ENCODE data around the gene CEP85. TPM values are rescaled to one million over a fixed set of nuclear protein-coding genes. Genes with fewer than 3 reads are reported as not detected.
A peak's percentile ranks its signal among the peaks of the same experiment; 100 is the strongest.

CEP85 gene
- total and polyA plus RNA-seq, 2 of the 13 experiments (the other 11 are each of a cell fraction or from before 2014, with no cell fraction given), result 16.1 to 26.7 TPM

DNA sequence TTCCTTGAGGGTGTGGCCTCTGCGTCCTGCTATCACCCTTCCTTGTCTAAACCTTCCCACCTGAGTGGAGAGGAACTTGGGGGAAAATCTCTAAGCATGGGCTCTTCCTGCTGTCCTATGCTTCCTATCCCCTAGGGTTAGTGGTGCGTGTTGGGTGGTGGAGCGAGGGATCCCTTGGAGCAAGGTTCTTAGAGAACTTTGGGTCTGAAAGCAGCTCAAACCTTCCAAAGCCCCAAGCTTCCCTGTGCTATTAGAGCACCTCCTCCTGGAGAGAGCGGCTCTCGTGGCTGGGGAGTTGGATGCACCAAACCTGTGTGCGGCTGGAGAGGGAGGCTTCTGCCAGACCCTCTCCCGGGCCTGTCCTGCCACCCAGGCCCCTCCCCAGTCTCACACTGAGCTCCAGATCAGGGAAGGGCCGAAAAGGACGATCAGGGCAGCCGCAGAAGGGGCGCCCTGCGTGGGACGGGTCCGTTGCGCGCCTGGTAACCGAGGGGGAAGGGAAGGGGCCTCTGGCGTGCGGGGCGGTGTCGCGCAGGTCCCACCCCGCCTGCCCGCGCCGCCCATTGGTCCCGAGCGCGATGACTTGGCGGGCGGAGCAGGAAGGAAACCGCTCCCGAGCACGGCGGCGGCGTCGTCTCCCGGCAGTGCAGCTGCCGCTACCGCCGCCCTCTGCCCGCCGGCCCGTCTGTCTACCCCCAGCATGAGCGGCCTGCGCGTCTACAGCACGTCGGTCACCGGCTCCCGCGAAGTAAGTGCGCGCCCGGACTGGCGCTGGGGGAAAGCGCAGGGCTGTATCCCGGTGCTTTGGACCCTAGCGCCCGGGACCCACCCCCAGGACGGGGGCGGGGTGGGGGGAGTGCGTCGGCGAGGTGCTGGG, 45.7 kb downstream of the CEP85 start, which contains the start of gene SH3BGRL3 (continued):
- TF ChIP-seq, protein P1, sequence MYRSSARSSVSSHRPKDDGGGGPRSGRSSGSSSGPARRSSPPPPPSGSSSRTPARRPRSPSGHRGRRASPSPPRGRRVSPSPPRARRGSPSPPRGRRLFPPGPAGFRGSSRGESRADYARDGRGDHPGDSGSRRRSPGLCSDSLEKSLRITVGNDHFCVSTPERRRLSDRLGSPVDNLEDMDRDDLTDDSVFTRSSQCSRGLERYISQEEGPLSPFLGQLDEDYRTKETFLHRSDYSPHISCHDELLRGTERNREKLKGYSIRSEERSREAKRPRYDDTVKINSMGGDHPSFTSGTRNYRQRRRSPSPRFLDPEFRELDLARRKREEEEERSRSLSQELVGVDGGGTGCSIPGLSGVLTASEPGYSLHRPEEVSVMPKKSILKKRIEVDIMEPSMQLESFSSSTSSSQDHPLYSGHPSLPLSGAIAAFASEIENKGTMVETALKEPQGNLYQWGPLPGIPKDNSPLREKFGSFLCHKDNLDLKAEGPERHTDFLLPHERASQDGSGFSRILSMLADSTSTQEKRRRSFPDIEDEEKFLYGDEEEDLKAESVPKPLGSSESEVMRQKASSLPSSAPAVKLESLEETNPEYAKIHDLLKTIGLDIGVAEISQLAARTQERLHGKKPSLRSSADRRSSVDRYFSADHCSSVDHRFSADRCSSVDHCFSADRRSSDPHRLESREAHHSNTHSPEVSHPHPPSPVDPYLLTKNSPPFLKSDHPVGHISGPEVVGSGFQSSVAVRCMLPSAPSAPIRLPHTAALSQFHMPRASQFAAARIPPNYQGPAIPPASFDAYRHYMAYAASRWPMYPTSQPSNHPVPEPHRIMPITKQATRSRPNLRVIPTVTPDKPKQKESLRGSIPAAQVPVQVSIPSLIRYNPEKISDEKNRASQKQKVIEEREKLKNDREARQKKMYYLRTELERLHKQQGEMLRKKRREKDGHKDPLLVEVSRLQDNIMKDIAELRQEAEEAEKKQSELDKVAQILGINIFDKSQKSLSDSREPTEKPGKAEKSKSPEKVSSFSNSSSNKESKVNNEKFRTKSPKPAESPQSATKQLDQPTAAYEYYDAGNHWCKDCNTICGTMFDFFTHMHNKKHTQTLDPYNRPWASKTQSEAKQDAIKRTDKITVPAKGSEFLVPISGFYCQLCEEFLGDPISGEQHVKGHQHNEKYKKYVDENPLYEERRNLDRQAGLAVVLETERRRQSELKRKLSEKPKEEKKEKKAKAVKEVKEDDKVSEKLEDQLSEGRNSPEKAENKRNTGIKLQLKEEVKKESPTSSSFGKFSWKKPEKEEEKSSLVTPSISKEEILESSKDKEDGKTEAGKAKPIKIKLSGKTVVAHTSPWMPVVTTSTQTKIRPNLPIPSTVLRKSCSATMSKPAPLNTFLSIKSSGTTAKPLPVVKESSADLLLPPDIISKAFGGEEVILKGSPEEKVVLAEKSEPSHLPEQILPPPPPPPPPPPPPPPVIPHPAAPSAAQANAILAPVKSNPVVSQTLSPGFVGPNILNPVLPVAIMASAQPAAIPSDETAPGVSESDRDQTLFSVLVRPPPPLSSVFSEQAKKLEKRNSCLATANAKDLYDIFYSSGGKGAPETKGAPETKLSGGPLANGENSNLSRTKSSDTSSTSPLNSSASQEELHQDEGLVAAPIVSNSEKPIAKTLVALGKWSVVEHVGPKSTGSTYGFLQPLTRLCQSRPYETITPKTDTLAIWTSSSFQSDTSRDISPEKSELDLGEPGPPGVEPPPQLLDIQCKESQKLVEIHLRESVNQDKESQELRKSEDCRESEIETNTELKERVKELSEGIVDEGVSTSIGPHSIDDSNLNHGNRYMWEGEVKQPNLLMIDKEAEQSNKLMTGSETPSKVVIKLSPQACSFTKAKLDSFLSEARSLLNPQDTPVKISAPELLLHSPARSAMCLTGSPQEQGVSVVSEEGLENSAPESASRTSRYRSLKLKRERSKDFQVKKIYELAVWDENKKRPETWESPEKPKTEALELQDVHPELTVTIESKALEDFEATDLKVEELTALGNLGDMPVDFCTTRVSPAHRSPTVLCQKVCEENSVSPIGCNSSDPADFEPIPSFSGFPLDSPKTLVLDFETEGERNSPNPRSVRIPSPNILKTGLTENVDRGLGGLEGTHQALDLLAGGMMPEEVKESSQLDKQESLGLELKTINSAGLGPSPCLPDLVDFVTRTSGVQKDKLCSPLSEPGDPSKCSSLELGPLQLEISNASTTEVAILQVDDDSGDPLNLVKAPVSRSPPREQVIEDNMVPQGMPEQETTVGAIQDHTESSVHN (CRISPR knock-in tag; IDR thresholded peaks at IDR 0.05), result no peak
- peak; percentile 69 for TF ChIP-seq ZNF605 (CRISPR knock-in tag; IDR thresholded peaks at IDR 0.05)
- no peak for TF ChIP-seq ZNF234 (CRISPR knock-in tag; conservative IDR thresholded peaks at IDR 0.05)
- peak; percentile 79 for TF ChIP-seq NFYC (CRISPR knock-in tag; IDR thresholded peaks at IDR 0.05)
- TF ChIP-seq SALL1 (CRISPR knock-in tag; IDR thresholded peaks at IDR 0.05), result peak; percentile 75
- no peak for TF ChIP-seq PRDM15 (CRISPR knock-in tag; IDR thresholded peaks at IDR 0.05)
- TF ChIP-seq MATR3 (CRISPR knock-in tag; IDR thresholded peaks at IDR 0.05), result no peak
- no peak for TF ChIP-seq ZNF432 (CRISPR knock-in tag; IDR thresholded peaks at IDR 0.05; ENCODE audit: borderline replicate concordance)
- TF ChIP-seq HMG20B (CRISPR knock-in tag; conservative IDR thresholded peaks at IDR 0.05), result no peak
- no peak for TF ChIP-seq SCMH1 (CRISPR knock-in tag; IDR thresholded peaks at IDR 0.05; ENCODE audit: borderline replicate concordance)
- TF ChIP-seq HNRNPUL1 (IDR thresholded peaks at IDR 0.05; ENCODE audit: low read depth, low read length), result no peak
- TF ChIP-seq ZNF7 (CRISPR knock-in tag; IDR thresholded peaks at IDR 0.05), result no peak
- TF ChIP-seq HNF4G (IDR thresholded peaks at IDR 0.05; ENCODE audit: borderline replicate concordance, low read depth, low read length), result no peak
- TF ChIP-seq HNF4G (CRISPR knock-in tag; IDR thresholded peaks at IDR 0.05; ENCODE audit: borderline replicate concordance, low read depth), result no peak
- TF ChIP-seq ZNF780A (CRISPR knock-in tag; IDR thresholded peaks at IDR 0.05), result no peak

All from HepG2 (cell line).